Colonic mucosa (tissue), 4 donors: Measurements from ENCODE around the gene ARHGAP26. TPM values are rescaled to one million over a fixed set of nuclear protein-coding genes. Genes with fewer than 3 reads are reported as not detected.

Source experiments
- DNase-seq: peaks from one replicate; pipeline ENCODE4 v3.0.0-alpha.2; 2020
- H3K27ac ChIP-seq: fragments of 200-600 bp; one replicate; pipeline ENCODE4 v1.8.0; 2021
- H3K27me3 ChIP-seq: fragments of 200-600 bp; one replicate; pipeline ENCODE4 v1.8.0; 2021
- H3K36me3 ChIP-seq: fragments of 200-600 bp; one replicate; pipeline ENCODE4 v1.8.0; 2021
- H3K4me1 ChIP-seq: fragments of 200-600 bp; one replicate; pipeline ENCODE4 v1.8.0; 2021; ENCODE audit warnings: mild to moderate bottlenecking
- H3K4me3 ChIP-seq: fragments of 200-600 bp; one replicate; pipeline ENCODE4 v1.8.0; 2021
- H3K9ac ChIP-seq, 2 donors: one replicate each; pipeline ENCODE4 v1.7.0; 2013; ENCODE audit warnings: control low read depth in 2 of 2, low read depth in 2 of 2, low read length in 2 of 2
- H3K9me3 ChIP-seq: fragments of 200-600 bp; one replicate; pipeline ENCODE4 v1.8.0; 2021
- CTCF ChIP-seq: fragments of 200-600 bp; IDR thresholded peaks from one replicate; pipeline ENCODE4 v1.8.0; 2022; ENCODE audit warnings: antibody characterized with exemption, mild to moderate bottlenecking
- intact Hi-C: fragments of 100-400 bp; cut with DNase I; formaldehyde crosslinking; loops from one replicate; pipeline ENCODE4 v1.14.1; 2022
- total RNA-seq, 2 donors: library from RNA; stranded (reverse); fragmentation: NEBNext Ultra II Directional in 1 of 2; extraction: Animal tissue kit (Norgen Biotek cat#: 25700) in 1 of 2; gene quantifications; one replicate each; pipeline ENCODE4 v1.2.1, GENCODE V29; 2021
- donor health status: healthy.
- donor health status: DM: no; HTN: no; CAD: no.
- donor health status: DM: no; HTN: no; CAD: no.

Gene ARHGAP26
- total RNA-seq, 2 donors from 2014 or later, result 59.1 to 74.0 TPM

DNA sequence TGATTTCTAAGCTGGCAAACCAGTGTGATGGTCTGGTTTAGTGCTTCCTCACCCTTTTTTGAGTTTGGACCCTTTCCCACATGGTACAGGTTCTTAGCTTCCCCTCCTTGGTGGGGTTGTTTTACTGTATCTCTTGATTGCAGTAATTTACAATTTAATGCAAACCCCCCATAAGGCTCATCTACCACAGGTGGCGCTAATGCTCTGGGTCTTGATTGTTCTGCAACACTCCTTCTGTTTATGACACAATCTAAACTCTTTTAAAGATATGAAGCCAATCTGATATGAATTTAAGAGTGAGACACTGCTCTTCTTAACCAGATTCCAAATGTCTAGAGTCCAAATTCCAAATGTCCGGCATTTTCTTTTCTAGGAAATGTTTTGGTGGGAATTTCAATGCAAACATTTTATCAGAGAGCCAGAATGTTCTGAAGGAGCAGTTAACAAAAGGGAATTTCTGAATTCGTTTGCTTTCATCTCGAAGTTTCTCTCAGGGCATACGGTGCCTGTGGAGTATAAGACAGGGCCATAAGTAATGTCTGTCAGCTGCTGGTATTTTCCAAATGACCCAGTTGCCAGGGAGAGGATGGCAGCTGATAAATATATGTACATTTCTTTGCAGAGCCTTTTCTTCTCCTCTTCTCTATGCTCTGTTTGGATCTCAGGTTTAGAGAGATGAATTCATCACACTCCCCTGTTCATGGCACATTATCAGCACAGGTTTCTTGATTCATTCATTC is 246.8 kb downstream of the ARHGAP26 start:
- TF ChIP-seq CTCF, result peak; percentile 38
- Histone ChIP-seq H3K36me3 (no peaks in the 10 kb centered on the region), H3K9me3 (no peaks in the 10 kb centered on the region), H3K4me3 (no peak overlapping the region), H3K4me1 (no peaks in the 10 kb centered on the region), H3K9ac (no peak overlapping the region), H3K27ac (no peak overlapping the region), H3K27me3 (no peaks in the 10 kb centered on the region)
- intact Hi-C loops, result loop anchor here (5.0 to 10.0 kb wide), 2 partner anchors 388 to 810 kb away; partner anchors contain the start of gene NR3C1
- DNase-seq, result peak; percentile 63

DNA sequence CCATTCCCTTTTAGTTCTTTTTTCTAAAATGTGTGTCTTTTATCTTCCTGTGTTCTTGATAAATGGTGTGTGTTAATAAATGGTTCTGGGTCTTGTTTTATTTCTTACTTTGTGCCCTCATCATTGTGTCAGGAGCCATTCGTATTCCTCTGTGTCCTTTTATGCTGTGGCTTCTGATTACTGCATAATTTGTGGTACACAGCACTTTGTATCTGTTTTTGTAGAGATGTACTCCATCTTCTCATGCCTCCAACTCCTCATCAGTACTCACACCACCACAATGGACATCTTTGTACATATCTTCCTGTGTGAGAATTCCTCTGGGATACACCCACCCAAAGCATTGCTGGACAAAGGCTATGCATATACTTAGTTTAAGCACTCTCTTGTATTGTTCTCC is 247.4 kb downstream of the ARHGAP26 start:
- no peak for DNase-seq
- TF ChIP-seq CTCF, result no peak
- no peak overlapping the region for H3K9ac ChIP-seq
- no peaks in the 10 kb centered on the region for H3K36me3 ChIP-seq
- no peaks in the 10 kb centered on the region for H3K9me3 ChIP-seq
- no peaks in the 10 kb centered on the region for H3K27me3 ChIP-seq
- intact Hi-C loops, result loop anchor here (5.0 to 10.0 kb wide), 2 partner anchors 387 to 810 kb away; partner anchors contain the start of gene NR3C1
- H3K27ac ChIP-seq, result no peak overlapping the region
- H3K4me3 ChIP-seq, result no peak overlapping the region
- no peaks in the 10 kb centered on the region for H3K4me1 ChIP-seq

GRCh38 chr5:143017992-143018391 is 247.8 kb downstream of the ARHGAP26 start:
- no peaks in the 10 kb centered on the region for H3K27me3 ChIP-seq
- no peaks in the 10 kb centered on the region for H3K4me1 ChIP-seq
- H3K36me3 ChIP-seq, result no peaks in the 10 kb centered on the region
- H3K9ac ChIP-seq, result no peak overlapping the region
- no peak for DNase-seq
- H3K27ac ChIP-seq, result no peak overlapping the region
- intact Hi-C loops, result loop anchor here (5.0 to 10.0 kb wide), 2 partner anchors 387 to 809 kb away; partner anchors contain the start of gene NR3C1
- TF ChIP-seq CTCF, result no peak
- no peak overlapping the region for H3K4me3 ChIP-seq
- no peaks in the 10 kb centered on the region for H3K9me3 ChIP-seq

GRCh38 chr5:143019157-143019556 is 249.0 kb downstream of the ARHGAP26 start:
- H3K27me3 ChIP-seq, result no peaks in the 10 kb centered on the region
- intact Hi-C loops, result loop anchor here (5.0 to 10.0 kb wide), 2 partner anchors 386 to 808 kb away; partner anchors contain the start of gene NR3C1
- no peak for DNase-seq
- H3K36me3 ChIP-seq, result no peaks in the 10 kb centered on the region
- H3K9ac ChIP-seq, result no peak overlapping the region
- H3K4me1 ChIP-seq, result no peaks in the 10 kb centered on the region
- H3K27ac ChIP-seq, result no peak overlapping the region
- no peak overlapping the region for H3K4me3 ChIP-seq
- no peak for TF ChIP-seq CTCF
- H3K9me3 ChIP-seq, result no peaks in the 10 kb centered on the region

DNA sequence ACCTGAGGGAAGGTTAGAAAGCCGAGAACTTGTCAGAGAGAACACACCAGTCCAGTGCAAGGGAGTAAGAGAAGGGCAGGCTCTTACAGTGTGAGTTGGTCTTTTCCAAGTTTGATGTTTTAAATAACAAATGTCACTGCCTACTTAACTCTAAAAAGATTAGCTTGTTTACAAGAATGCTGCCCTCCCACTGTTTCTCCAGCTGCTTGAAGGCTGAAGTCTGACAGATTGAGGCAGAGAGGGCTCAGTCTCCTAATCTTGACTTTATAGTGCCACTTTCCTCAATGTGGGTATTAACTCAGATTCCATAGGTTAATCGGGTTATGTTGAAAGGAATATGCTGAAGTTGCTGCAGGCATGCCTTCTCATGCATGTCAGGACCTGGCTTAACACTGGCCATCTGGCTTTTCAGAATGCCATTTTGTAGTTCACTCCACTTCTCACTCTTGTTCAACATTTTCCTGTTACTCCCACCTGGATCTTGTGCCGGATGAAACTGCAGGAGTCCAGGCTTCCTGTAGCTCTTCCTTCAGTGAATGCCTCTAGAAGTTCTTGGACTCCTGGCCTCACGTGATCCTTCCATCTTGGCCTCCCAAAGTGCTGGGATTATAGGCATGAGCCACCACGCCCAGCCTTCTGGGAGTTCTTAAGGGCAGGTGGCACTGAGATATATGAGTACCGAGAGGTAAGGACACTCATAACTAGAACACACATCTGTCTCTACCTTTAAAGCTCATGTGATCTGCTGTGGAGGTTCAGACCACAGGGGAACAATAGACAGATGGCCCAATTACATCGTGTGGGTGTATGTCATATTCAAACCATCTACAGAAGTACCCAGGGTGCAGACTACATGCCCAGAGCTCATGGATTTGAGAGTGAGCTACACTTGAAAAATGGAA is 249.7 kb downstream of the ARHGAP26 start:
- intact Hi-C loops, result loop anchor here (5.0 to 10.0 kb wide), 2 partner anchors 385 to 807 kb away; partner anchors contain the start of gene NR3C1
- H3K9me3 ChIP-seq, result no peaks in the 10 kb centered on the region
- no peak for DNase-seq
- no peak overlapping the region for H3K4me3 ChIP-seq
- H3K9ac ChIP-seq, result no peak overlapping the region
- no peaks in the 10 kb centered on the region for H3K27me3 ChIP-seq
- H3K4me1 ChIP-seq, result no peaks in the 10 kb centered on the region
- TF ChIP-seq CTCF, result no peak
- H3K27ac ChIP-seq, result no peak overlapping the region
- no peaks in the 10 kb centered on the region for H3K36me3 ChIP-seq
